ENCODE measurements around the gene RIOX2.

- TF ChIP-seq CTCF (IDR thresholded peaks at IDR 0.05; ENCODE audit: low read length) (no peak), EZH2phosphoT487 (IDR thresholded peaks at IDR 0.05; ENCODE audit: low read length) (no peak), EZH2 (optimal IDR thresholded peaks at IDR 0.05; ENCODE audit: low read depth, low read length) (no peak)
These were observed 23.7 kb downstream of the RIOX2 start for GRCh38 chr3:97948351-97949109.
